ENCODE data around the gene BHLHE23. TPM values are rescaled to one million over a fixed set of nuclear protein-coding genes. Genes with fewer than 3 reads are reported as not detected.

BHLHE23 gene
- total and polyA plus RNA-seq, 2 donors from 2014 or later, result not detected

GRCh38 chr20:63054103-63054474 lies 47.3 kb upstream of the BHLHE23 start:
- DNase-seq (peak in 2 of 5 donors; percentile 19 to 37), FAIRE-seq (no peak)
- no peaks in the 10 kb centered on the region for H3K36me3 ChIP-seq (ENCODE audit: control insufficient read depth in 2 of 3, insufficient read depth in 3 of 3, low read length in 3 of 3)
- H3K9me3 ChIP-seq (ENCODE audit: control insufficient read depth in 2 of 3, insufficient read depth in 1 of 3, low read length in 3 of 3), result peaks cover 0 to 2% (median 0%) of the 10 kb centered on the region in 3 donors
- intact Hi-C loops (cut with DNase I), result loop anchor here (10.0 kb wide), 1 partner anchor 121 kb away; no protein-coding TSS in a partner anchor
- no peak overlapping the region for H3K27ac ChIP-seq (ENCODE audit: low read depth in 2 of 2, low read length in 2 of 2)
- H3K27me3 ChIP-seq (ENCODE audit: control insufficient read depth, insufficient read depth, low read length), result peaks cover 2% of the 10 kb centered on the region
- no peak for TF ChIP-seq CTCF (IDR thresholded peaks at IDR 0.05; ENCODE audit: borderline replicate concordance, extremely low read depth, insufficient read depth)
- H3K9ac ChIP-seq (ENCODE audit: low read length in 3 of 3), result no peak overlapping the region
- no peak overlapping the region for H3K4me3 ChIP-seq (ENCODE audit: low read length in 3 of 3)
- H3K4me1 ChIP-seq (ENCODE audit: control insufficient read depth in 2 of 3, insufficient read depth in 2 of 3, low read depth in 1 of 3, low read length in 3 of 3), result no peaks in the 10 kb centered on the region

DNA sequence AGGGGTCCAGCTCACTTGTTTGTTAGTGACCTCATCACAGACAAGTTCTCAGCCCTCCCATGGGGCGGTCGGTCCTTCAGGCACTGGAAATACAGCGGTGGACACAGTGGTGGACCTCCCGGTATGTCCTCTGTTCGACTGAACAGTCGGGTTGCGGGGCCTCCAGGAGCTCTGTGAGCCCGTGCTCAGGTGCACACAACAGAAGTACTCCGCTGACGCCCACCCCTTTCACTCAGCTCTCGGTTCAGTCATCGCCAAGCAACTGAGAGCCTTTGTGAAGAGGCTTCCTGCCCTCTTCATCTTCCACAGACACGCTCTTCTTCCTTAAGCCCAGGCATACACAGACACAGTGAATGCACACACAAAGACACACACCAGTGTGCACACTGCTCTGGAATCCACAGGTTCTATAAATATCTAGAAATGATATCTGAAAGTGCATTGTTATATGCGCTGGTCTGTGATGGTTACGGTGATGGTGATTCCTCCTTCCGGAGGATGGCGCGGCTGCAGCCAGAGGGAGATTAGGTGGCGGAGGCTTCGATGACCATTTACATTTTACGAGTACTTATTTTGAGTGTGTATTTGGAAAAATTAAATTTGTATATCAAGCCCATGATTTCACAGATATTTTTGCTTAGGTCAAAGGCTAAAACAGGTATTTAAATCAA lies 46.8 kb upstream of the BHLHE23 start:
- no peak for DNase-seq
- H3K27me3 ChIP-seq (ENCODE audit: control insufficient read depth, insufficient read depth, low read length), result peaks cover 2% of the 10 kb centered on the region
- H3K4me1 ChIP-seq (ENCODE audit: control insufficient read depth in 2 of 3, insufficient read depth in 2 of 3, low read depth in 1 of 3, low read length in 3 of 3), result no peaks in the 10 kb centered on the region

DNA sequence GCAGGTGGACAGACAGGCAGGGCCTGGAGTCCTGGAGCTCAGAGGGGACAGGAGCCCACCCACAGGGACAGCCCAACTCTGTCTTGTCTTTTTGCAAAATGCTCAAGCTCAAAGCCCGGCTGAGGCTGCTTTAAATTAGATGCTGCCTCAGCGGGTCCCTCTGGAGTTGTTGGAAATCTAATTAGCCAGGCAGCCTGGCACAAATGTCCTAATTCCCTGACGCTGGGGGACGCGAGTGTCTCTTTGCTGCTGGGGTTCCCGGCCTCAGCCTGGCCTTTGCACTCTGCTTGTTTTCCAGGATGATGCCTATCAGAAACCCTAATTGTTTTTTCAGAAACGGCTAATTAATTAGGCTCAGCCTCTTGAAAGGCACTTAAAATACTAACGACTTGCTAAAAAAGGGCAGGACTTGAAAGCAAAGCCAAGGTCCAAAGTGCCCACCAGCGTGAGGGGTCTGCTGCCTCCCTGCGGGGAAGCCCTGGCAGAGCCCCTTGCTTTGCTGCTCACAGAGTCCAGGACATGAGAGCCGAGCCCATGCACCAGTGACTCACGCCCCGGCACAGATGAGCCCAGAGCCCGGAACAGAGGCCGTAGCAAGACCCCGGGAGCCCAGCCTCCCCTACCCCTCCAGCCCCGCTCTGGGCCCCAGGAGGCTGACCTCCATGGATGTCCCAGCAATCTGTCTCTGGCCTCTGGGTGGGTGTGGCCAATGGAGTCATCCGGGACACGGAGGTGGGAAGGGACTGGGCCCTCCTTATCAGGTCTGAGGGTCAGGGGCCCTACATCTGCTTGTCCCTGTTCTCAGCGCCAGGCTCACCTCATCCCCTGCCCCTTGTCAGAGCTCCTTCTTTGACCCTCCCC lies 46.0 kb upstream of the BHLHE23 start:
- intact Hi-C loops (cut with DNase I), result loop anchor here (10.0 kb wide), 1 partner anchor 122 kb away; no protein-coding TSS in a partner anchor
- Histone ChIP-seq H3K9me3 (ENCODE audit: control insufficient read depth in 2 of 3, insufficient read depth in 1 of 3, low read length in 3 of 3) (peaks cover 0 to 2% (median 0%) of the 10 kb centered on the region in 3 donors), H3K27me3 (ENCODE audit: control insufficient read depth, insufficient read depth, low read length) (no peaks in the 10 kb centered on the region), H3K4me1 (ENCODE audit: control insufficient read depth in 2 of 3, insufficient read depth in 2 of 3, low read depth in 1 of 3, low read length in 3 of 3) (no peaks in the 10 kb centered on the region), H3K9ac (ENCODE audit: low read length in 3 of 3) (no peak overlapping the region), H3K27ac (ENCODE audit: low read depth in 2 of 2, low read length in 2 of 2) (no peak overlapping the region), H3K4me3 (ENCODE audit: low read length in 3 of 3) (no peak overlapping the region), H3K36me3 (ENCODE audit: control insufficient read depth in 2 of 3, insufficient read depth in 3 of 3, low read length in 3 of 3) (no peaks in the 10 kb centered on the region)
- DNase-seq (peak in 2 of 5 donors; percentile 41 to 60), FAIRE-seq (no peak)
- TF ChIP-seq CTCF (IDR thresholded peaks at IDR 0.05; ENCODE audit: borderline replicate concordance, extremely low read depth, insufficient read depth), result no peak

More for the DNA sequence above, 46.8 kb upstream of the BHLHE23 start:
- no peak for TF ChIP-seq CTCF (IDR thresholded peaks at IDR 0.05; ENCODE audit: borderline replicate concordance, extremely low read depth, insufficient read depth)
- H3K9me3 ChIP-seq (ENCODE audit: control insufficient read depth in 2 of 3, insufficient read depth in 1 of 3, low read length in 3 of 3), result peaks cover 0 to 2% (median 0%) of the 10 kb centered on the region in 3 donors
- no peak overlapping the region for H3K27ac ChIP-seq (ENCODE audit: low read depth in 2 of 2, low read length in 2 of 2)
- no peaks in the 10 kb centered on the region for H3K36me3 ChIP-seq (ENCODE audit: control insufficient read depth in 2 of 3, insufficient read depth in 3 of 3, low read length in 3 of 3)
- no peak overlapping the region for H3K9ac ChIP-seq (ENCODE audit: low read length in 3 of 3)
- intact Hi-C loops (cut with DNase I), result loop anchor here (10.0 kb wide), 1 partner anchor 121 kb away; no protein-coding TSS in a partner anchor
- H3K4me3 ChIP-seq (ENCODE audit: low read length in 3 of 3), result no peak overlapping the region
- no peak for FAIRE-seq

All from kidney (tissue), 14 donors.